ENCODE data around the gene CALCB. TPM values are rescaled to one million over a fixed set of nuclear protein-coding genes. Genes with fewer than 3 reads are reported as not detected.

Gene CALCB
- total and polyA plus RNA-seq, 2 donors (not counting 1 experiment from before 2014, with no cell fraction given) = 1.3 TPM; not detected in 1

- H3K9me3 Mint-ChIP-seq (ENCODE audit: insufficient read depth) = peaks cover 1% of the 10 kb centered on the region
- peaks cover 59% of the 10 kb centered on the region for H3K4me1 Mint-ChIP-seq
- POLR2A ChIA-PET = no interaction called here
- no peaks in the 10 kb centered on the region for H4K20me1 ChIP-seq (ENCODE audit: control insufficient read depth, insufficient read depth, low read length, poor library complexity, severe bottlenecking)
- peaks cover 0 to 38% (median 12%) of the 10 kb centered on the region in 4 experiments for H3K27me3 ChIP-seq (replicated peaks in 1 of 4; ENCODE audit: control extremely low read depth in 1 of 4, control insufficient read depth in 3 of 4, insufficient read depth in 4 of 4, low read length in 3 of 4)
- no peak for TF ChIP-seq EZH2 (IDR thresholded peaks at IDR 0.05; ENCODE audit: borderline replicate concordance, insufficient read depth, low read depth, low read length, poor library complexity, severe bottlenecking)
- no peak for TF ChIP-seq CTCF (IDR thresholded peaks at IDR 0.05)
- CTCF ChIA-PET = interaction anchor here (1.1 to 10.8 kb wide), 4 partner anchors 14 to 208 kb away, joined by 3 to 177 read pairs (median 14); no protein-coding TSS in a partner anchor
- peaks cover 31% of the 10 kb centered on the region for H3K27me3 Mint-ChIP-seq
- peaks cover 55 to 67% of the 10 kb centered on the region in 2 donors for H3K4me1 ChIP-seq (ENCODE audit: control insufficient read depth in 2 of 2, insufficient read depth in 2 of 2, low read length in 2 of 2)
- no peak overlapping the region for H3K27ac ChIP-seq (ENCODE audit: low read length in 2 of 2)
- WGBS (ENCODE audit: insufficient coverage) = 85% methylated on average over 3 of the region's 5 CpGs
- no peaks in the 10 kb centered on the region for H3K36me3 ChIP-seq (replicated peaks in 1 of 2; ENCODE audit: control extremely low read depth in 1 of 2, control insufficient read depth in 1 of 2, extremely low read depth in 1 of 2, insufficient read depth in 2 of 2, low read length in 1 of 2)
- peak overlapping the region; percentile 84 for H3K4me2 ChIP-seq (replicated peaks; ENCODE audit: low read depth, low read length, poor library complexity, severe bottlenecking)
- intact Hi-C loops (cut with micrococcal nuclease) = no loop called here
- H2AFZ ChIP-seq (ENCODE audit: insufficient read depth, low read depth, low read length, poor library complexity, severe bottlenecking) = no peak overlapping the region
- ATAC-seq (ENCODE audit: low read depth) (no peak), DNase-seq (no peak)
- no peak overlapping the region for H3K9ac ChIP-seq (ENCODE audit: low read length)
- peak overlapping the region; percentile 67 for H3K4me3 Mint-ChIP-seq
- no peak overlapping the region for H3K27ac Mint-ChIP-seq
- no peak overlapping the region for H3K4me3 ChIP-seq (ENCODE audit: control extremely low read depth in 1 of 5, extremely low read depth in 1 of 5, insufficient read depth in 1 of 5, low read depth in 2 of 5, low read length in 4 of 5)
- peaks cover 0 to 7% (median 0%) of the 10 kb centered on the region in 3 donors for H3K9me3 ChIP-seq (ENCODE audit: control extremely low read depth in 1 of 3, control insufficient read depth in 2 of 3, insufficient read depth in 1 of 3, low read length in 2 of 3)
- no peaks in the 10 kb centered on the region for H3K79me2 ChIP-seq (ENCODE audit: control insufficient read depth, insufficient read depth, low read length)
Observed at GRCh38 chr11:15115686-15116085, 42.3 kb downstream of the CALCB start.

- H3K27me3 ChIP-seq (replicated peaks in 1 of 4; ENCODE audit: control extremely low read depth in 1 of 4, control insufficient read depth in 3 of 4, insufficient read depth in 4 of 4, low read length in 3 of 4) = peaks cover 0 to 38% (median 12%) of the 10 kb centered on the region in 4 experiments
- CTCF ChIA-PET = interaction anchor here (0.8 to 10.8 kb wide), 5 partner anchors 14 to 210 kb away, joined by 3 to 177 read pairs (median 3); no protein-coding TSS in a partner anchor
- no peak overlapping the region for H2AFZ ChIP-seq (ENCODE audit: insufficient read depth, low read depth, low read length, poor library complexity, severe bottlenecking)
- peaks cover 36 to 47% of the 10 kb centered on the region in 2 donors for H3K4me1 ChIP-seq (ENCODE audit: control insufficient read depth in 2 of 2, insufficient read depth in 2 of 2, low read length in 2 of 2)
- H4K20me1 ChIP-seq (ENCODE audit: control insufficient read depth, insufficient read depth, low read length, poor library complexity, severe bottlenecking) = no peaks in the 10 kb centered on the region
- no peak overlapping the region for H3K4me2 ChIP-seq (replicated peaks; ENCODE audit: low read depth, low read length, poor library complexity, severe bottlenecking)
- H3K9ac ChIP-seq (ENCODE audit: low read length) = no peak overlapping the region
- TF ChIP-seq EZH2 (IDR thresholded peaks at IDR 0.05; ENCODE audit: borderline replicate concordance, insufficient read depth, low read depth, low read length, poor library complexity, severe bottlenecking) (no peak), CTCF (IDR thresholded peaks at IDR 0.05) (no peak)
- POLR2A ChIA-PET = no interaction called here
- Mint-ChIP-seq H3K9me3 (ENCODE audit: insufficient read depth) (peaks cover 1% of the 10 kb centered on the region), H3K4me1 (peaks cover 39% of the 10 kb centered on the region), H3K4me3 (no peak overlapping the region), H3K27me3 (peaks cover 34% of the 10 kb centered on the region), H3K27ac (no peak overlapping the region)
- 88% methylated on average over 4 of the region's 4 CpGs for WGBS (ENCODE audit: insufficient coverage)
- intact Hi-C loops (cut with micrococcal nuclease) = no loop called here
- no peak overlapping the region for H3K27ac ChIP-seq (ENCODE audit: low read length in 2 of 2)
- H3K4me3 ChIP-seq (ENCODE audit: control extremely low read depth in 1 of 5, extremely low read depth in 1 of 5, insufficient read depth in 1 of 5, low read depth in 2 of 5, low read length in 4 of 5) = no peak overlapping the region
- ATAC-seq (ENCODE audit: low read depth) (no peak), DNase-seq (no peak)
- no peaks in the 10 kb centered on the region for H3K79me2 ChIP-seq (ENCODE audit: control insufficient read depth, insufficient read depth, low read length)
- H3K9me3 ChIP-seq (ENCODE audit: control extremely low read depth in 1 of 3, control insufficient read depth in 2 of 3, insufficient read depth in 1 of 3, low read length in 2 of 3) = peaks cover 0 to 7% (median 0%) of the 10 kb centered on the region in 3 donors
- no peaks in the 10 kb centered on the region for H3K36me3 ChIP-seq (replicated peaks in 1 of 2; ENCODE audit: control extremely low read depth in 1 of 2, control insufficient read depth in 1 of 2, extremely low read depth in 1 of 2, insufficient read depth in 2 of 2, low read length in 1 of 2)
Observed at GRCh38 chr11:15117751-15118150, 44.4 kb downstream of the CALCB start.

Measured in B cell (primary cell).